Activated T-helper 17 cell treated with anti-CD3 and anti-CD28 coated beads, Interleukin-2, amount 50 U/mL, for 72 hours (primary cell): ENCODE measurements around the gene ZNF273. TPM values are rescaled to one million over a fixed set of nuclear protein-coding genes. Genes with fewer than 3 reads are reported as not detected.

Experiments
- total RNA-seq, 2 donors: library from RNA; stranded (reverse); gene quantifications; one replicate each; pipeline ENCODE4 v1.2.3, GENCODE V29; 2022

The ZNF273 gene
- total RNA-seq, 2 donors from 2014 or later = 9.1 to 13.6 TPM

Other genes starting within 250 kb of the ZNF273 start
- 10 to 100 TPM; 16.0 to 23.4 TPM for gene ZNF107, start 237.1 kb upstream of the ZNF273 start, total RNA-seq
- gene ZNF138, start 108.8 kb upstream of the ZNF273 start, total RNA-seq = 10 to 100 TPM; 11.4 to 12.0 TPM
- gene ZNF117, start 87.8 kb downstream of the ZNF273 start, total RNA-seq = 1 to 10 TPM; 1.8 to 6.2 TPM
- gene ERV3-1, start 103.4 kb downstream of the ZNF273 start, total RNA-seq = 10 to 100 TPM in 1 of 2 donors, 1 to 10 TPM in 1; 6.1 to 13.7 TPM